Erythroblast (primary cell): ENCODE data around the gene EXOC3.

Source experiments
- GATA1 ChIP-seq: IDR thresholded peaks from 2 replicates; pipeline ENCODE4 v1.6.1; 2011; ENCODE audit warnings: low read depth, mild to moderate bottlenecking, control low read depth, low read length, moderate library complexity
- POLR2A ChIP-seq: IDR thresholded peaks from 2 replicates; pipeline ENCODE4 v1.6.1; 2011; ENCODE audit warnings: mild to moderate bottlenecking, low read length

- TF ChIP-seq POLR2A (no peak), GATA1 (no peak)
These were observed 5.2 kb downstream of the EXOC3 start for GRCh38 chr5:448061-448765.
